GM19328 (cell line): ENCODE data around the gene SMIM20.
A peak's percentile ranks its signal among the peaks of the same experiment; 100 is the strongest.
"Not testable (repeated sequence)": the region's sequence is repeated elsewhere in the genome, so short reads cannot be mapped to it uniquely, and the experiment has no call there.

Experiments used
- ATAC-seq: cut with Tn5 transposase; IDR thresholded peaks from one replicate; pipeline ENCODE4 v1.9.1; 2021; ENCODE audit warnings: mild to moderate bottlenecking, moderate library complexity; ENCODE audit not compliant: unreplicated experiment

SMIM20 gene

GRCh38 chr4:25890571-25891485 lies 23.2 kb upstream of the SMIM20 start:
- ATAC-seq = no peak

- ATAC-seq = no peak
Observed at GRCh38 chr4:25892796-25893195, 21.2 kb upstream of the SMIM20 start.

- ATAC-seq = no peak
Observed at GRCh38 chr4:25896776-25897539, 17.1 kb upstream of the SMIM20 start.

- no peak for ATAC-seq
Observed at GRCh38 chr4:25900310-25900709, 13.7 kb upstream of the SMIM20 start.

DNA sequence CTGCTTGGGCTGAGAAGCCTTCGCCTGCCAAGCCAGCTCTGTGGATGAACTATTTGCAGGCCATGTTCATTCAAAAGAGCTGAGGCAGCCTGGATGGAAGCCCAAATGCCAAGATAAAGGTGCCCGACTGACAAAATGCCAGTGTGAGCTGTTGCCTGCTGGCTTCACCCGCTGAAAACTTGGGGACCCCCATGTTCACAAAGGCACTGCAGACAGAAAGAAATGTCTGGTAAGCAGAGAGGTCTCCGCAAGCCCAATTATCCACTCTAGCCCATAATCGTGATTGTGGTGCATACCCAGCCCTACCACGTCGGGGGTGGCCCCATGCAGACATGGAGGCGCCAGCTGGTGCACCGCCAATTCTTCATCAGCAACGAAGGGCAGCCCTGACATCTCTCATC lies 13.0 kb upstream of the SMIM20 start:
- ATAC-seq = no peak

- peak; percentile 55 for ATAC-seq
Observed at GRCh38 chr4:25903900-25904747, 9.9 kb upstream of the SMIM20 start.

DNA sequence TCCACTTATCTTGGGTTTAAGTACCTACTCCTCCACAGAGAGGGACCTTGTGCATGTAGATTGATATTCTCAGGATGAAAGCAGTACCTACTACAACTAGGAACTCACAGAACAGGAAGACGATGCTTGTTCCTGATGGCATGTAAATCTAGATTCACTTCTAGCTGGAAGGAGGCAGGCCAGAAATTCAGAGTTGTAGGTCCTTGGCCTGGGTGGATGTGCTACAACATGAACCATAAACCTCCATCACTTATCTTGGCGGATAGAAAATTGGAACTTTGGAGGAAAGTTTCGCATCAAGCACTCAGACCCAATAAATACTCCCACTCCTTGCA lies 9.3 kb upstream of the SMIM20 start:
- ATAC-seq = peak; percentile 29

GRCh38 chr4:25905371-25905770 lies 8.6 kb upstream of the SMIM20 start:
- ATAC-seq = no peak

GRCh38 chr4:25906113-25906512 lies 7.9 kb upstream of the SMIM20 start:
- not testable (repeated sequence) for ATAC-seq

- ATAC-seq = no peak
Observed at GRCh38 chr4:25908491-25908901, 5.5 kb upstream of the SMIM20 start.

- ATAC-seq = no peak
Observed at GRCh38 chr4:25911356-25911755, 2.7 kb upstream of the SMIM20 start.

GRCh38 chr4:25913056-25913850 lies 767 bp upstream of the SMIM20 start:
- peak; percentile 4 for ATAC-seq

- no peak for ATAC-seq
Observed at GRCh38 chr4:25914670-25915352, 791 bp downstream of the SMIM20 start.

DNA sequence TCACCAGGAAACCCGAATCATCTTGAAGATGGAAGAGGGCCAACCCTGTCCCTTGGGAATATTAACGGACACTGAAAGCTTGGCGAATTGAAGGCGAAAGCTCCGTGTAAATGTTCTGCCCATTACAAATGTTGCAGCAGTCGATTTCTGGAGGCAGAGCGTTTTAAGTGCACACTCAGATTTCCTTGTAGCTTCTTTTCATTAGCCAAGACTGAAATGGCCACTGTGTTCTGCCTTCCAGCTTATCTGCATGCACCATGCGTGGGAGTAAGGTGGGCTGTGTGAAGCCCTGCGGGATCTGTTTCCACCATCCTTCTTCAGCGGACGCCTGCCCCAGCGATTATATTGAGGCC lies 1.3 kb downstream of the SMIM20 start:
- no peak for ATAC-seq

- no peak for ATAC-seq
Observed at GRCh38 chr4:25916870-25917269, 2.9 kb downstream of the SMIM20 start.

DNA sequence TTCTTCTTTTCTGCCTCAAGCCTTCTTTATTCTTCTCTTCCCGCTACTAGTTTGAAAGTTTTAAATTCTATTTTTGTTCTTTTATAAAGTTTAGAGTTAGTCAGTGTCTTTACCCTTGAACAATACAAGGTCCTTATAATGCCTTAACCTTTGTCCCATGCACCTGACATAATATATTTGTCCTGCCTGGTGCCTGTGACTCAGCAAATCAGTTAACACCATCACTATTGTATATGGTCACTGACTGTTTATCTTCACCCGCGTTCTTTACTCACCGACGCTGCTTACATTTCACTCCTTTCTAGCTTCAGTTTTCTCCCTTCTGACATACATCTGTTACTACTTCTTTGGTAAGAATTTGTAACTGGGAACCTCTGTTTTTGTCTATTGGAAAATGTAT lies 5.7 kb downstream of the SMIM20 start:
- ATAC-seq = no peak

- no peak for ATAC-seq
Observed at GRCh38 chr4:25921922-25922321, 7.9 kb downstream of the SMIM20 start.

DNA sequence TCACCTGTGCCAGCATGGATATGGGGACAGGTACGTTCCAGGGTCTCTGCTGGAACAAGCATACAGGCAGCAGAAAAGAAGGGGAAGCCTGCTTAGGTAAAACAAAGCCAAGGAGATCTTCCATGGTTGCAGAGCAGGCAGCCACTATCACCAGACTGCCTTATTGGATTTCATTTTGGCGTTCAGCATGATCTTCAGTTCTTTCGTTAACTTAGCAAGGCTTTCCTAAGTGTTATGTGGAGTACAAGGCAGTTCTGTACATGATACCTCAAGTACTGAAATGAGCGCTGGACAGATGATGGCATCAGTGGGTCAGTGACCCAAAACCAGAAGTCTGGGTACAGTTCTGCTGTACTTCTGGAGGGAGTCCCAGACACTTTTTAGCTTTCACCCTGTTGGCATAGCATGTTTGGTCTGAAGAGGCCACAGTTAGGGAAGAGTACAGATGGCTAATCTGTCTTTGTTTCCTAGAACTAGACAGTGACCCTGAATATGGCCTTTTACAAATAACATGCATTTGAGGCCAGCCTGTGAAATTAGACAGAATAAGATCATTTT lies 8.9 kb downstream of the SMIM20 start:
- ATAC-seq = no peak

- ATAC-seq = no peak
Observed at GRCh38 chr4:25923745-25924144, 9.7 kb downstream of the SMIM20 start.
